DOHH2 (cell line): ENCODE measurements around the gene RNF144A.

Experiments
- H3F3A ChIP-seq: fragments of 200-600 bp; sonication (generic), shearing (Covaris generic); 2 replicates; pipeline ENCODE4 v1.6.0; 2016; ENCODE audit warnings: antibody characterized with exemption, mild to moderate bottlenecking; ENCODE audit not compliant: control insufficient read depth, insufficient read depth
- H3K27ac ChIP-seq: fragments of 200-600 bp; sonication (generic); 2 replicates; pipeline ENCODE4 v1.5.1; 2014; ENCODE audit warnings: low read depth, mild to moderate bottlenecking, low read length, moderate library complexity
- H3K27me3 ChIP-seq: fragments of 200-600 bp; sonication (generic); 2 replicates; pipeline ENCODE4 v1.6.1; 2014; ENCODE audit warnings: mild to moderate bottlenecking, low read length, mixed read lengths; ENCODE audit not compliant: control insufficient read depth
- H3K36me3 ChIP-seq: fragments of 200-600 bp; sonication (generic); 2 replicates; pipeline ENCODE4 v1.6.1; 2014; ENCODE audit warnings: mild to moderate bottlenecking, low read length, moderate library complexity, mixed read lengths; ENCODE audit not compliant: control insufficient read depth
- H3K4me1 ChIP-seq: fragments of 200-600 bp; sonication (generic); 2 replicates; pipeline ENCODE4 v1.6.1; 2014; ENCODE audit warnings: mild to moderate bottlenecking, low read length, mixed read lengths; ENCODE audit not compliant: control insufficient read depth
- H3K4me2 ChIP-seq: fragments of 200-600 bp; sonication (generic); 2 replicates; pipeline ENCODE4 v1.6.0; 2014; ENCODE audit warnings: mild to moderate bottlenecking, low read length, moderate library complexity
- H3K4me3 ChIP-seq: fragments of 200-600 bp; sonication (generic); 2 replicates; pipeline ENCODE4 v1.5.1; 2014; ENCODE audit warnings: mild to moderate bottlenecking, low read length, mixed read lengths
- H3K79me2 ChIP-seq: fragments of 200-600 bp; sonication (generic); 2 replicates; pipeline ENCODE4 v1.6.1; 2014; ENCODE audit warnings: mild to moderate bottlenecking, low read length, mixed read lengths; ENCODE audit not compliant: control insufficient read depth
- H3K9me2 ChIP-seq: fragments of 200-600 bp; sonication (generic); replicated peaks from 2 replicates; pipeline ENCODE4 v1.6.1; 2014; ENCODE audit warnings: mild to moderate bottlenecking, low read length, mixed read lengths; ENCODE audit not compliant: control insufficient read depth
- H3K9me3 ChIP-seq: fragments of 200-600 bp; sonication (generic); 2 replicates; pipeline ENCODE4 v1.6.1; 2014; ENCODE audit warnings: antibody characterized with exemption, low read length, mixed read lengths; ENCODE audit not compliant: control insufficient read depth, insufficient read depth
- H4K20me1 ChIP-seq: fragments of 200-600 bp; sonication (generic); 2 replicates; pipeline ENCODE4 v1.6.0; 2014; ENCODE audit warnings: low read depth, mild to moderate bottlenecking, antibody characterized with exemption, low read length, moderate library complexity; ENCODE audit not compliant: control insufficient read depth, insufficient read depth
- EZH2phosphoT487 ChIP-seq: fragments of 200-600 bp; sonication (generic); IDR thresholded peaks from 2 replicates; pipeline ENCODE4 v1.6.1; 2017; ENCODE audit warnings: borderline replicate concordance, mild to moderate bottlenecking, antibody characterized with exemption, low read length, moderate library complexity, mixed read lengths
- TF ChIP-seq, protein P1 (sequence below): fragments of 200-600 bp; sonication (generic); IDR thresholded peaks from one replicate; pipeline ENCODE4 v1.5.1; 2014; ENCODE audit warnings: antibody characterized with exemption, mild to moderate bottlenecking, low read depth, low read length; ENCODE audit not compliant: poor library complexity, severe bottlenecking

RNF144A gene

DNA sequence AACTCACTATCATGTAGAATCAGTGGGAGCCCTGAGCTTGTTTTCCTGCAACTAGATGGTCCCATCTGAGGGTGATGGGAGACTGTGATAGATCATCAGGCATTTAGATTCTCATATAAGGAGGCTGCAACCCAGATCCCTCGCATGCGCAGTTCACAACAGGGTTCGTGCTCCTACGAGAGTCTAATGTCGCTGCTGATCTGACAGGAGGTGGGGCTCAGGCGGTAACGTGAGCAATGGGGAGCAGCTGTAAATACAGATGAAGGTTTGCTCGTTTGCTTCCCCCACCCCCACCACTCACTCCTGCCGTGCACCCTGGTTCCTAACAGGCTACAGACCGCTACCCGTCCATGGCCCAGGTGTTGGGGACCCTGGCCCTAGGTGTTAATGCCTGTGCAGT is 113.6 kb downstream of the RNF144A start:
- H3K27ac ChIP-seq: no peak overlapping the region

DNA sequence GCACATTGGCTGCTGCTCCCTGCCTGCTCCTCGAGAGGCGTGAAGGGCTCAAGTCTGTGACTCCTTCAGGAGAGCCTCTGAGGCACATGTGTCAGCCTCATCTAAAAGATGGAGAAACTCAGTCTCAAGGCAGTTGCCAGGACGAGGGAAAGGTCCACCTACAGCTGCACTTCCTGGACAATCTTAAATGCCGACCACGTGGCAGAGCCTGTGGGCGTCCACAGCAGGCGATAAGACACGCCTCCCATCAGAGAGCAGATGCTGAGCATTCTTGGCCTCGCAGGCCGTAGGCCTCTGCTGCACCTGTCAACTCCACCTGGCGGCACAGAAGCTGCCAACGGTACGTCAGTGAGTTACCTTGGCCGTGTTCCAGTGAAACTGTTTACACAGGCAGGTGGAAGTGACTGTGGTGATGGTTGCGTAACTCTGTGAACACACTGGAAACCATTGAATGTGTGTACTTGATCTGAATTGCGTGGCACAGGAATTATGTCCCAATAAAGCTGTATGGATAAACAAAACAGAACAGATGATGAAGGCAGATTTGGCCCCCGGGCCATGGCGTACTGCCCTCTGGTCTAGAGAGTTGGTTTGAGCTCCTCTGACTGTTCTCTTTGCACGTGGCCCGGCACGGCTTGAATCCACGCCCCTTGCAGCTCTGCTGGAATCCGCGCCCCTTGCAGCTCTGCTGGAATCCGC is 114.5 kb downstream of the RNF144A start:
- Histone ChIP-seq H3K27me3 (peaks cover 15% of the 10 kb centered on the region), H3F3A (no peaks in the 10 kb centered on the region), H3K9me3 (no peaks in the 10 kb centered on the region), H3K27ac (no peak overlapping the region), H3K4me3 (no peak overlapping the region), H4K20me1 (no peaks in the 10 kb centered on the region), H3K4me2 (0 out of 2 replicates have a peak overlapping the region, but pooled peaks have one; percentile 12), H3K4me1 (peaks cover 6% of the 10 kb centered on the region), H3K9me2 (no peaks in the 10 kb centered on the region), H3K36me3 (no peaks in the 10 kb centered on the region), H3K79me2 (no peaks in the 10 kb centered on the region)
- TF ChIP-seq EZH2phosphoT487: no peak
- TF ChIP-seq, protein P1, sequence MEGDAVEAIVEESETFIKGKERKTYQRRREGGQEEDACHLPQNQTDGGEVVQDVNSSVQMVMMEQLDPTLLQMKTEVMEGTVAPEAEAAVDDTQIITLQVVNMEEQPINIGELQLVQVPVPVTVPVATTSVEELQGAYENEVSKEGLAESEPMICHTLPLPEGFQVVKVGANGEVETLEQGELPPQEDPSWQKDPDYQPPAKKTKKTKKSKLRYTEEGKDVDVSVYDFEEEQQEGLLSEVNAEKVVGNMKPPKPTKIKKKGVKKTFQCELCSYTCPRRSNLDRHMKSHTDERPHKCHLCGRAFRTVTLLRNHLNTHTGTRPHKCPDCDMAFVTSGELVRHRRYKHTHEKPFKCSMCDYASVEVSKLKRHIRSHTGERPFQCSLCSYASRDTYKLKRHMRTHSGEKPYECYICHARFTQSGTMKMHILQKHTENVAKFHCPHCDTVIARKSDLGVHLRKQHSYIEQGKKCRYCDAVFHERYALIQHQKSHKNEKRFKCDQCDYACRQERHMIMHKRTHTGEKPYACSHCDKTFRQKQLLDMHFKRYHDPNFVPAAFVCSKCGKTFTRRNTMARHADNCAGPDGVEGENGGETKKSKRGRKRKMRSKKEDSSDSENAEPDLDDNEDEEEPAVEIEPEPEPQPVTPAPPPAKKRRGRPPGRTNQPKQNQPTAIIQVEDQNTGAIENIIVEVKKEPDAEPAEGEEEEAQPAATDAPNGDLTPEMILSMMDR: no peak

More for the DNA sequence above, 113.6 kb downstream of the RNF144A start:
- no peaks in the 10 kb centered on the region for H3K36me3 ChIP-seq
- H3K4me2 ChIP-seq: no peak overlapping the region
- H3F3A ChIP-seq: no peaks in the 10 kb centered on the region
- no peaks in the 10 kb centered on the region for H3K79me2 ChIP-seq
- H3K9me3 ChIP-seq: no peaks in the 10 kb centered on the region
- H3K9me2 ChIP-seq: no peaks in the 10 kb centered on the region
- H3K4me1 ChIP-seq: peaks cover 6% of the 10 kb centered on the region
- H3K27me3 ChIP-seq: peaks cover 9% of the 10 kb centered on the region; the same call in 1 of the 2 replicates
- no peaks in the 10 kb centered on the region for H4K20me1 ChIP-seq
- H3K4me3 ChIP-seq: no peak overlapping the region
- TF ChIP-seq, protein P1: no peak
- TF ChIP-seq EZH2phosphoT487: no peak

DNA sequence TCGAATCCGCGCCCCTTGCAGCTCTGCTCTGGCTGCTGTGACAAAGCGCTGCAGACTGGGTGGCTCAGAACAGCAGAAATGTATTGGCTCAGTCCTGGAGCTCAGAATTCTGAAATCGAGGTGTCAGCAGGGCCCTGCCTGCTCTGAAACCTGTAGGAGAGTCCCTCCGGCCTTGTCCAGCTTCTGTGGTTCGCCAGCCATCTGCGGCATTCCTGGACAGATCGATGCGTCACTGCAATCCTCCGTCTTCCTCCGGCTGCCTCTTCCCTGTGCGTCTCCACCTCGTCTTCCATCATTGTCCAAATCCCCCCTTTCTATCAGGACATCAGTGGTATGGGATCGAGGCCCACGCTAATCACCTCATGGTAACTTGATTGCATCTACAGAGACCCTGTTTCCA is 115.2 kb downstream of the RNF144A start:
- Histone ChIP-seq H3K9me3 (no peaks in the 10 kb centered on the region), H3K4me2 (no peak overlapping the region), H3K27ac (no peak overlapping the region), H3K79me2 (no peaks in the 10 kb centered on the region), H3K4me3 (no peak overlapping the region), H3F3A (no peaks in the 10 kb centered on the region), H3K36me3 (no peaks in the 10 kb centered on the region), H3K9me2 (no peaks in the 10 kb centered on the region), H3K4me1 (peaks cover 6% of the 10 kb centered on the region), H4K20me1 (no peaks in the 10 kb centered on the region), H3K27me3 (peaks cover 15% of the 10 kb centered on the region)
- TF ChIP-seq EZH2phosphoT487: no peak
- TF ChIP-seq, protein P1: no peak
